Neural cell (in vitro differentiated cells): ENCODE results near the gene PTPRG. TPM values are rescaled to one million over a fixed set of nuclear protein-coding genes. Genes with fewer than 3 reads are reported as not detected.
A peak's percentile ranks its signal among the peaks of the same experiment; 100 is the strongest.

Source experiments
- H2AFZ ChIP-seq: fragments of 200-600, 300-800 bp; sonication (generic), shearing (Covaris generic); 2 replicates; pipeline ENCODE4 v1.6.0; 2014; ENCODE audit warnings: low read depth, mild to moderate bottlenecking, antibody characterized with exemption, low read length, moderate library complexity
- H3F3A ChIP-seq: fragments of 200-600 bp; shearing (Covaris generic); 2 replicates; pipeline ENCODE4 v1.6.1; 2016; ENCODE audit warnings: mild to moderate bottlenecking, moderate library complexity, mixed read lengths, antibody characterized with exemption, low read length; ENCODE audit not compliant: insufficient read depth, poor library complexity, severe bottlenecking
- H3K27ac ChIP-seq: fragments of 200-600, 300-800 bp; sonication (generic), shearing (Covaris generic); 2 replicates; pipeline ENCODE4 v1.5.1; 2014; ENCODE audit warnings: mild to moderate bottlenecking, low read length, moderate library complexity
- H3K27me3 ChIP-seq: fragments of 300-800, 200-600 bp; sonication (generic), shearing (Covaris generic); 2 replicates; pipeline ENCODE4 v1.6.0; 2014; ENCODE audit warnings: mild to moderate bottlenecking, low read depth, low read length, moderate library complexity; ENCODE audit not compliant: insufficient read depth
- H3K36me3 ChIP-seq: fragments of 300-800, 200-600 bp; sonication (generic), shearing (Covaris generic); 2 replicates; pipeline ENCODE4 v1.5.1; 2014; ENCODE audit warnings: mild to moderate bottlenecking, antibody characterized with exemption, low read length, moderate library complexity; ENCODE audit not compliant: insufficient read depth
- H3K4me2 ChIP-seq: fragments of 300-800, 200-600 bp; sonication (generic), shearing (Covaris generic); 2 replicates; pipeline ENCODE4 v1.6.0; 2014; ENCODE audit warnings: mild to moderate bottlenecking, low read length
- H3K4me3 ChIP-seq: fragments of 300-800, 200-600 bp; sonication (generic), shearing (Covaris generic); 2 replicates; pipeline ENCODE4 v1.5.1; 2014; ENCODE audit warnings: mild to moderate bottlenecking, low read length, moderate library complexity
- H3K79me2 ChIP-seq: fragments of 200-600 bp; shearing (Covaris generic); replicated peaks from 2 replicates; pipeline ENCODE4 v1.6.0; 2014; ENCODE audit warnings: mild to moderate bottlenecking, low read length, moderate library complexity; ENCODE audit not compliant: insufficient read depth
- H3K9ac ChIP-seq: fragments of 300-800, 200-600 bp; sonication (generic), shearing (Covaris generic); 2 replicates; pipeline ENCODE4 v1.6.1; 2016; ENCODE audit warnings: mild to moderate bottlenecking, low read length, mixed read lengths
- H3K9me2 ChIP-seq: fragments of 200-600 bp; shearing (Covaris generic); 2 replicates; pipeline ENCODE4 v1.6.1; 2016; ENCODE audit warnings: mild to moderate bottlenecking, low read length, mixed read lengths; ENCODE audit not compliant: insufficient read depth
- H3K9me3 ChIP-seq: fragments of 200-600, 300-800 bp; sonication (generic), shearing (Covaris generic); 2 replicates; pipeline ENCODE4 v1.6.1; 2016; ENCODE audit warnings: mild to moderate bottlenecking, mixed run types, low read length, moderate library complexity, mixed read lengths
- H4K20me1 ChIP-seq: fragments of 200-600 bp; shearing (Covaris generic); 2 replicates; pipeline ENCODE4 v1.6.1; 2016; ENCODE audit warnings: mild to moderate bottlenecking, mixed run types; ENCODE audit not compliant: insufficient read depth
- CTCF ChIP-seq: fragments of 450-650 bp; IDR thresholded peaks from 2 replicates; pipeline ENCODE4 v1.5.1; 2014; ENCODE audit warnings: antibody characterized with exemption, mild to moderate bottlenecking, moderate library complexity; ENCODE audit not compliant: poor library complexity, severe bottlenecking
- EP300 ChIP-seq: fragments of 450-650 bp; conservative IDR thresholded peaks from 2 replicates; pipeline ENCODE4 v1.6.1; 2014; ENCODE audit warnings: antibody characterized with exemption, mild to moderate bottlenecking, moderate library complexity; ENCODE audit not compliant: poor library complexity, severe bottlenecking
- EZH2 ChIP-seq: fragments of 200-600, 300-800 bp; shearing (Covaris generic), sonication (generic); IDR thresholded peaks from 2 replicates; pipeline ENCODE4 v1.6.1; 2014; ENCODE audit warnings: antibody characterized with exemption, low read length, borderline replicate concordance, mild to moderate bottlenecking; ENCODE audit not compliant: insufficient read depth, poor library complexity, severe bottlenecking
- MXI1 ChIP-seq: fragments of 450-650 bp; conservative IDR thresholded peaks from 2 replicates; pipeline ENCODE4 v1.6.1; 2014; ENCODE audit warnings: antibody characterized with exemption, mild to moderate bottlenecking; ENCODE audit not compliant: poor library complexity, severe bottlenecking
- POLR2AphosphoS5 ChIP-seq: IDR thresholded peaks from 2 replicates; pipeline ENCODE4 v1.6.1; 2012
- RAD21 ChIP-seq: fragments of 450-650 bp; conservative IDR thresholded peaks from 2 replicates; pipeline ENCODE4 v1.6.1; 2014; ENCODE audit warnings: antibody characterized with exemption, mild to moderate bottlenecking, moderate library complexity
- REST ChIP-seq: IDR thresholded peaks from 2 replicates; pipeline ENCODE4 v1.6.1; 2012; ENCODE audit warnings: borderline replicate concordance
- SMC3 ChIP-seq: fragments of 450-650 bp; conservative IDR thresholded peaks from 2 replicates; pipeline ENCODE4 v1.6.1; 2014; ENCODE audit warnings: antibody characterized with exemption, mild to moderate bottlenecking, moderate library complexity; ENCODE audit not compliant: poor library complexity
- TAF1 ChIP-seq: IDR thresholded peaks from 2 replicates; pipeline ENCODE4 v1.6.1; 2012; ENCODE audit warnings: low read depth
- polyA plus RNA-seq: library from polyadenylated mRNA; depleted of rRNA; stranded (reverse); fragments of >200 nt; gene quantifications from 2 replicates; pipeline ENCODE4 v1.2.3, GENCODE V29; 2014

Gene PTPRG
- polyA plus RNA-seq, 1 donor from 2014 or later = 33.1 TPM

- Histone ChIP-seq H4K20me1 (no peaks in the 10 kb centered on the region), H3K27ac (peak overlapping the region; percentile 65), H3K9me2 (no peaks in the 10 kb centered on the region), H3F3A (no peaks in the 10 kb centered on the region), H3K79me2 (no peaks in the 10 kb centered on the region), H3K36me3 (no peaks in the 10 kb centered on the region), H3K9ac (peak overlapping the region; percentile 44), H3K4me2 (peak overlapping the region; percentile 53), H2AFZ (no peak overlapping the region), H3K9me3 (no peaks in the 10 kb centered on the region), H3K27me3 (no peaks in the 10 kb centered on the region), H3K4me3 (peak overlapping the region; percentile 40)
- TF ChIP-seq EP300 (peak; percentile 23), POLR2AphosphoS5 (no peak), RAD21 (peak; percentile 15)
Measured at GRCh38 chr3:61612211-61613194, 51.1 kb downstream of the PTPRG start.

- Histone ChIP-seq H3K79me2 (no peaks in the 10 kb centered on the region), H3K27ac (peak overlapping the region; percentile 65), H3K4me3 (peak overlapping the region; percentile 40), H3K27me3 (no peaks in the 10 kb centered on the region), H3F3A (no peaks in the 10 kb centered on the region), H3K9me3 (no peaks in the 10 kb centered on the region), H3K9me2 (no peaks in the 10 kb centered on the region), H3K9ac (peak overlapping the region; percentile 44), H3K36me3 (no peaks in the 10 kb centered on the region), H4K20me1 (no peaks in the 10 kb centered on the region), H2AFZ (no peak overlapping the region), H3K4me2 (no peak overlapping the region)
- TF ChIP-seq REST (no peak), EZH2 (no peak), RAD21 (no peak), CTCF (no peak), EP300 (no peak), TAF1 (no peak), MXI1 (no peak), SMC3 (no peak), POLR2AphosphoS5 (no peak)
Measured at GRCh38 chr3:61613666-61614065, 52.3 kb downstream of the PTPRG start.
